GM13977 (cell line): ENCODE data around the gene DHRS12.

Source experiments
- DNase-seq: peaks from one replicate; pipeline ENCODE4 v3.0.0; 2012; ENCODE audit warnings: low spot score
- in situ Hi-C: fragments of 300-500 bp; cut with MboI; formaldehyde crosslinking; loops from one replicate; pipeline ENCODE4 v1.12.0; 2022; ENCODE audit warnings: low sequenced_read_pairs, low pct_unique_long_range_greater_than_20kb, mixed read lengths, inconsistent platforms; ENCODE audit not compliant: unreplicated experiment
- TF ChIP-seq, protein P1 (sequence below): IDR thresholded peaks from 2 replicates; pipeline ENCODE4 v1.5.1; 2012; ENCODE audit warnings: mild to moderate bottlenecking, control low read depth; ENCODE audit not compliant: insufficient read depth; ENCODE audit errors: extremely low read depth, missing control alignments

The DHRS12 gene

GRCh38 chr13:51803422-51804294 is at the start of gene DHRS12:
Gene DHRS12, minus strand, starts transcription at chr13:51804163. Its CDS starts 4,504 bp downstream, at chr13:51799659.
- in situ Hi-C loops = loop anchor here (10.0 to 25.0 kb wide), 3 partner anchors 334 to 666 kb away; partner anchors contain the start of gene NEK5
- peak; percentile 93 for DNase-seq
- TF ChIP-seq, protein P1, sequence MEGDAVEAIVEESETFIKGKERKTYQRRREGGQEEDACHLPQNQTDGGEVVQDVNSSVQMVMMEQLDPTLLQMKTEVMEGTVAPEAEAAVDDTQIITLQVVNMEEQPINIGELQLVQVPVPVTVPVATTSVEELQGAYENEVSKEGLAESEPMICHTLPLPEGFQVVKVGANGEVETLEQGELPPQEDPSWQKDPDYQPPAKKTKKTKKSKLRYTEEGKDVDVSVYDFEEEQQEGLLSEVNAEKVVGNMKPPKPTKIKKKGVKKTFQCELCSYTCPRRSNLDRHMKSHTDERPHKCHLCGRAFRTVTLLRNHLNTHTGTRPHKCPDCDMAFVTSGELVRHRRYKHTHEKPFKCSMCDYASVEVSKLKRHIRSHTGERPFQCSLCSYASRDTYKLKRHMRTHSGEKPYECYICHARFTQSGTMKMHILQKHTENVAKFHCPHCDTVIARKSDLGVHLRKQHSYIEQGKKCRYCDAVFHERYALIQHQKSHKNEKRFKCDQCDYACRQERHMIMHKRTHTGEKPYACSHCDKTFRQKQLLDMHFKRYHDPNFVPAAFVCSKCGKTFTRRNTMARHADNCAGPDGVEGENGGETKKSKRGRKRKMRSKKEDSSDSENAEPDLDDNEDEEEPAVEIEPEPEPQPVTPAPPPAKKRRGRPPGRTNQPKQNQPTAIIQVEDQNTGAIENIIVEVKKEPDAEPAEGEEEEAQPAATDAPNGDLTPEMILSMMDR = peak; percentile 12

- TF ChIP-seq, protein P1 = peak; percentile 73
- peak; percentile 55 for DNase-seq
- in situ Hi-C loops = no loop called here
These were observed 45.5 kb upstream of the DHRS12 start for GRCh38 chr13:51849145-51850101.

- TF ChIP-seq, protein P1 = no peak
- in situ Hi-C loops = no loop called here
- DNase-seq = no peak
These were observed 44.7 kb upstream of the DHRS12 start for GRCh38 chr13:51848674-51849073.

GRCh38 chr13:51846756-51847155 is 42.8 kb upstream of the DHRS12 start:
- in situ Hi-C loops = no loop called here
- TF ChIP-seq, protein P1 = no peak
- no peak for DNase-seq

GRCh38 chr13:51845574-51846318 is 41.8 kb upstream of the DHRS12 start:
- DNase-seq = no peak
- in situ Hi-C loops = no loop called here
- TF ChIP-seq, protein P1 = no peak
